GM18909 (cell line): ENCODE data around the gene COL5A1.

ENCODE experiments used
- ATAC-seq: cut with Tn5 transposase; IDR thresholded peaks from one replicate; pipeline ENCODE4 v1.9.1; 2021; ENCODE audit warnings: mild to moderate bottlenecking; ENCODE audit not compliant: unreplicated experiment, poor library complexity

The COL5A1 gene

DNA sequence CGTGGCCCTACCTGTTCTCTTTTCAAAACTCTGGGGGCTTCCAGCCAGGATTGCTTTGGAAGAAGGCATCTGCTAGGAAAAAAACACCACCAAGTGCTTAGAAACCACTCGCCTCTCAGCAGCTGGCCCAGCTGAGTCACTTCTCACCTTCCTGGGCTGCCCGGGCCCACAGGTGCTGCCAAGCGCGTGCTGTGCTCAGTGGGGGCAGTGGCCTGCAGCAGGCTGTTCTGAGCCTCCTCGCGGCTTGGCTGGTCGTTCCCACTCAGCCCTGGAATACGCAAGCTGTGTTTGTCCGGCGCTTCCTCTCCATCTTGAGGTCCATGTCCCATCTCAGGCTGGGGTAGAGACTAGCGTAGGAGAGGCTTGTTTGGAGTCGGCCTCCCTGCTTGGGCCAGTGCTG lies 136.6 kb downstream of the COL5A1 start:
- no peak for ATAC-seq

DNA sequence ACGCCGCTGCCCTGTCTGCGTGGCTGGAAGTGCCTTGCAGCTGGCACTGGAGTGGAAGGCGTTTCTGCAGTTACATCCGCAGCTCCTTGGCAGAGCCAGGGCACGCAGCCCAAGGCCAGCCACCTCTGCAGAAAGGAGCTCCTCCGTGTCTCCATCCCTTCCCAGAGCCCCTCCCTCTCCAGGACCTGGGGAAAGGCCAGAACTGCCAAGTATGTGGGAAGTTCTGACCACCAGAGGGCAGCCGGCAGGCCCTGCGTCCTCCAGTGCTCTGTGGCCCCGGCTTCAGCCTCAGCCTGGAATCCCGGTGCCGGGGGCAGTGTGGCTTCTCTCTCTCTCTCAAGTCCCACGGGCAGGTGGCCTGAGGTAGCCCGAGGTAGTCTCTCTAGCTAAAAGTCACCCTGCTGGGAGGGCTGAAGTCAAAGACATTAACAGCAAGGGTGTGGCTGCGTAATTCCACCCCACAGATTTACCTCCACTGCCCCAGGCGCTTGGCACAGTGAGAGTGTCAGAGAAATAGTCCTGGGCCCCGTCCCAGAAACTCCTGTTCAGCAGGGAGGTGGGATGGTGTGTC lies 137.3 kb downstream of the COL5A1 start:
- ATAC-seq = no peak

DNA sequence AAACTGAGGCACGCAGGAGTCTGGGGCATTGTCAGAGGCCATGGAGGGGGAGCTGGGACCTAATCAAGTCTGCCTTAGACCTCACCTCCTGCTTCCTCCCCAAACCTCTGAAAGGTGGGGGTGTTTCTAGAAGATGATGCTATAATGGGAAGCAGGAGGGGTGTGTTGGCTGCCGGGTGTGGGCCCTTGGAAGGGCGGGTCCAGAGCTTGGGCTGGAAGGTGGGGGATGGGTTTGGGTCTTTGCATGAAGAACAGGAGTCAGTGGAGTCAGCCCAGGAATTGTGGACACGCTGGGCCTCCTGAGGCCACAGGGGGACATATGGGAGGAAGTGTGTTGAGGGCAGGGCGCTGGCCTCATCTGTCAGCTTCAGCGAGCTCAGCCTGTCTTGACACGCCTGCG lies 138.0 kb downstream of the COL5A1 start:
- no peak for ATAC-seq

DNA sequence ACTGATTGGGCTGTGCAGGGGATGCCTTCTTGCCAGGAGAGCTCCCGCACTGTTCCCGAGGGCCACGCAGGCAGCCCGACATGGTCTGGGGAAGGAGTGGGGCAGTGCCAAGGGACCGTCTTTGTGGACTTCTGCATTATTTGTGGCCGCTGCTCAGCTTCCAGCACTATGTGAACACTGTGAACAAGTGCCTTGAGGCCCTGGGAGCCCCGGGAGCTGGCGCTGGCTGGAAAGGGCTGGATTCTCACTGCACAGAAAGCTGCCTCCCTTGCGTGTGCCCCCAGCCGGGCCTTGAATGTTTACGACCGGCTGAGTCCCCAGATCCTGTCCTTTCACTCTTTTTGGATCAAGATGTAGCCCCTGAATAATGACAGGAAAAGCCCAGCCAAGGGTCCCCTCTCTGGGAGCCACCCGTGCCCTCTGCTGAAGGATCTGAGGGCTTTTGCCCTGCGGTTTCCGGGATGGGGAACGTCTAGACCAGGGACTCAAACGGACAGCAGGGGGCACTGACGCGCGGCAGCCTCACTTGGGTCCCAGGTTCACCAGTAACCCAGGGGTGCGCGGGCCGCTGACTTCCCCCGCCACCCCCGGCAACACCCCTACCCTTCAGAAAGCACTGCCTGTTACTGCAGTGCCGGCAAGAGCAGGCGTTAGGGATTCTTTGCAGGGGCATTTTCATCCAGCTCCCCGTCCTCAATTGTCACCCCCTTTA lies 140.1 kb downstream of the COL5A1 start:
- no peak for ATAC-seq

DNA sequence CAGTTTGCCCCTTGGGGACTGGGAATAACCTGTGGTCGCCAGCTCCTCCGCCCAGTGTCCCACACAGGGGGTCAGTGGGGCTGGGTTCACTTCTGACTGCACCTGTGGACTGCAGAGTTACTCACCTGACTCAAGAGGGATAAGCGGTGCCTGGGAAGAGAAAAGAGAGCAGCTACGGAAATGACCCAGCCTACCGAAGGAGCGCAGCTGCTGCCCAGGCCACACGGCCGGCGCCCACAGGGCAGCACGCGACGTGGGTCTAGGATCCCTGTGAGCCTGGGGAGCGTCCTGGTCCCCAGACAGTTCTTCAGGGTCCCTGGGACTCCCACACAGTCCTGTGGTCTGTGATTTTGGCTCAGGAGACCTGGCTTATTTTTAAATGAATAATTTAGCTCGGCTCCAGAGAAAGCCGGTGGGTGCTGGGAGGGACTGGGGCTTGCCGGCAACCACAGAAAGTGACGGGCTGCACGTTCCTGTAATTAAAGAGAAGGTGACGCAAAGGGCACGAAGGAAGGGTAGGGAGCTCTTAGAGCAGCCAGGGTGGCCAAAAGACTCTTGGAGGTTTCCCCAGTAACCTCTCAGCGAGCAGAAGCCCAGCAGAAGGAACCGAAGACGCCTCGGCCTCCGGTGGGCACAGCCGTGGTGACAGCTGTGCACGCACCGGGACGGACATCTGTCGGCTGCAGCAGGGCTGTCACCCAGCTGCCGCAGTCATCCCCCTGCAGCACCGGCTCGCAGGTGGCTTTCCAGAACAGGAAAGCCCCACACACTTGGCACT lies 141.5 kb downstream of the COL5A1 start:
- ATAC-seq = no peak

DNA sequence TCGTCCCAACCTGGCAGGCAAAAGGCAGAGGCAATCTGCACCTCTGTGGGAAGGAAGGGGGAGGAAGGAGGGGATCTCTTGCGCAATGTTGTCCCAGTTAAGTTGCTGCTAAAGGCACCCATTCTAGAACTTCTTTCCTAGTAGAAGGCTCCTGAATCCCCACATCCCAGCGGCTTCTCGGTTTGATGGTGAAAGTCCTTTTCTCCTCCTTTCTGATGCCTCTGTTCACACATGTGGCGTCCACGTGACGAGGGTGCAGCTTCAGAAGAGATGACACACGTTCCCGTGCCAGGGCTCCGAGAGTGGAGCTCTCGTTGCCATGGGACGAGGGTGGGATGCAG lies 142.1 kb downstream of the COL5A1 start:
- ATAC-seq = no peak

DNA sequence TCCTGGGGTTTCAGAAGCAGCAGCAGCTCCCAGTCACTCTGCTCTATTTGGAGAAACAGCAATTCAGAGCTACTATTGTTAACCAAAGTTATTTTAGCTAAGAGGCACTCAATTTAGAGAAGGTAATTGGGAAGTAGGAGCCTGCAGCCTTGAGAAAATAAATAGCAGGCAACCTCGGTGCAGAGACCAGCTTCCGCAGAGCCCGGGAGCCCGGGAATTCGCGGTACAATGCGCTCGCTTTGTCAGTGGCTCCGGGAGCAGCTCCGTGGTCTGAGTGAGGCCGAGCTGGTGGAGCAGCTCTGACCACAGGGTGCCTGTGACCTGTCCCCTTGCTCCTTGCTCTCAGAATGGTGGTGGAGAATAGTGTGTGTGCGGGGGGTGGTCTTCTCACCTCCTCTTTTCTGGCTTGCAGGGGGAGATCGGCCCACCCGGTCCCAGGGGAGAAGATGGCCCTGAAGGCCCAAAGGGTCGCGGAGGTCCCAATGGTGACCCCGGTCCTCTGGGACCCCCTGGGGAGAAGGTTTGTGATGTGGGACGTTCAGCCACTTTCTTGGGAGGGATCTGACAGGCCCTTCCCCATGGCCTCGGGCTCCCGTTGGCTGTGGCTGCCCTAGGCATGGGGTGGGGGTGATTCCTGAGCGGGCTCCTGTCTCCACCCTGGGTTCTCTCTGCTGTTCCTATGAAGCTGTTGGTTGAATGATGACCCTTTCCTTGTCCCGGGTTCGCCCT lies 143.1 kb downstream of the COL5A1 start:
- no peak for ATAC-seq

DNA sequence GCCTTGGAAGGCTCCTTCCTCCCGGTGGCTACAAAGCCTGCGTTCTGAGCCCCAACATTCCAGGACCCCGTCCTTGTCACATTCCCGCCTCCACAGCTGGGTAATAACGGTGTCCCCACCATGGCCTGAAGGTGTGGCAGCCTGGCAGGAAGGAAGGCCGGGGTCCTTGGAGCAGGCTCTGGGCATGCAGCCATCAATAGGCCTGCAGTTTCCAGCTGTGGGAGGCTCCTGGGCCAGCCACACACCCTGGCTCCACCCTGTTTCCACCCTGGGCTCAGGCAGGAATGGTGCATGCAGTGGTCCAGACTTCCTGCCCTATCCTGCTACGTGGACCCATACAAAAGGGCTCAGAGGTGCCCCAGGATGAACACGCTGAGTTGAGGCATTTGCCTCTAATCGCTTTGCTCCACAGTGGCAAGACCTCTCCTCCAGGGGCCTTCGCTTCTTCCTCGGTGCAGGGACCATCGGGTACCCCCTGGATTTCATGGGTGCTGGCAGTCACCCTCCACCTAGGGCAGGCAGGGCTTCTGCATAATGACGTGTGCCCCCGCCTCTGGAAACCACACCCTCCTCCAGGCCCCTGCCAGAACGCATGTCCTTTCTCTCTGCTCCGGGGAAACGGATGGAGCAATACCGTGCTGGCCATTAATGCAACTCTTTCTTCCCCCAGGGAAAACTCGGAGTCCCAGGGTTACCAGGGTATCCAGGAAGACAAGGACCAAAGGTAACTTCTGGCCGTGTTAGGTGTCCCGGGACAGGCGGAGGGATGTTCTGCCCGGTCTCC lies 143.9 kb downstream of the COL5A1 start:
- ATAC-seq = no peak

DNA sequence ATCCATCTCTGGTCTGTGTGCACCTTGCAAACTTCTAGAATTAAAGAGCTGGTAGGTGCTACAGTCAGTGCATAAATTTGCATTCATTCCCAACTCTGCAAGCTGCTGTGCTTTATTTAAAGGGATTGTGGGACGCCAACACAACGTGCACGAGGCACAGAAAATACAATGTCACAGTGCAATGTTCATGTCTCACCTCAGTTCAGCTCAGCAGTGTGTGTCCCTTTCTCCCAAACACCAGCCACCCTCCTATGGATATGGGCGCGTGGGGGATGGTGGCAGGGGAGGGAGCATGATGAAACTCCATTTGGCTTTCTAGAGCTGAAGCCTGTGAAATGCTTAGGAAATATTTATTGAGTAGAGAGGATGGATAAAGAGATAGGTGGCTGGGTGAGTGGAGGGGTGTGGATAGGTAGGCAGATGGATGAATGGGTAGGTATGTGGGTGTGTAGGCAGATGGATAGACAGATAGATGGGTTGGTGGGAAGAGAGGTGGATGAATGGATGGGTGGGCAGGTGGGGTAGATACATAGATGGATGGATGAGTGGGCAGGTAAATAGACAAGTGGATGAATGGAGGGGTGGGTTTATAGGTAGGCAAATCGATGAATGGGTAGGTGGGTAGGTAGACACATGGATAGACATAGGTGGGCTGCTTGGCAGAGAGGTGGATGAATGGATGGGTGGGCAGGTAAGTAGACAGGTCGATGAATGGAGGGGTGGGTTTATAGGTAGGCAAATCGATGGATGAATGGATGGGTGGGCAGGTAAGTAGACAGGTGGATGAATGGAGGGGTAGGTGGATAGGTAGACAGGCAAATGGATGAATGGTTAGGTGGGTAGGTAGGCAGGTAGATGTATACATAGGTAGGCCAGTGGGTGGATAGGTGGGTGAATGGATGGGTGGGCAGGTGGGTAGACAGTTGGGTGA lies 146.3 kb downstream of the COL5A1 start:
- no peak for ATAC-seq

DNA sequence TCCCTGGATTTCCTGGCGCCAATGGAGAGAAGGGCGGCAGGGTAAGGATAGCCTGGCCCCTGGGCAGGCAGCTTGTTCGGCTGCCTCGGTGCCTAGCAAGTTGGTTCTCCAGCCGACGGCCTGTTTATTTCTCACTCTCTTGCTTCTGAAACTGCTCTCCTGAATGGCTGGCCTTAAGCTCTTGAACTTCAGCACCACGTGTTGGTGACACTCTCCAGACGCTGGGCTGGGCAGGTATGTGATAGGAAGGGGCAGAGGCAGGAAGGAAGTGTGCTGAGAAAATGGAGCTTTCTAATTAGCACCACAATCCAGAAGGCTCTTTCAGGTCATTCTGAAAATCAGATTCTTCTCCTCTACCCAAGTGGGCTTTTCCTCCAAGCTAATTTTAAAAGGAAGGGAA lies 147.6 kb downstream of the COL5A1 start:
- ATAC-seq = no peak

DNA sequence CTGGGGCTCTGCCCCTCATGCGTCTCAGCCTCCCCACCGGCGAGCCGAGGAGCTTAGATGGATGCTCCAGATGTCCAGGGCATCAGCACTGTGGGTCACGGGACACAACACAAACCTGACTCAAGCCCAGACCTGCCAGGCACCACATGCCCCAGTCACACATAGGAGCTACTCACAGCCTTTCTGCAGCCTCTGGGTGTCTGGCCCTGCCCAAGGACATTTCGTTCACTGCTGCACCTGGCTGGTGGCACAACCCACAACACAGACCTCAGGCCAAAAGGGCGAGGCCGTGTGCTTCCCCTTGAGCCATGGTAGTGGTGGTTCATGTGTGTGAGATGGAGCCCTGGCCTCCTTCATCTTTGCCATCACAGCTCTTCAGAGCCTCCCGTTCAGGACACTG lies 149.4 kb downstream of the COL5A1 start:
- no peak for ATAC-seq

DNA sequence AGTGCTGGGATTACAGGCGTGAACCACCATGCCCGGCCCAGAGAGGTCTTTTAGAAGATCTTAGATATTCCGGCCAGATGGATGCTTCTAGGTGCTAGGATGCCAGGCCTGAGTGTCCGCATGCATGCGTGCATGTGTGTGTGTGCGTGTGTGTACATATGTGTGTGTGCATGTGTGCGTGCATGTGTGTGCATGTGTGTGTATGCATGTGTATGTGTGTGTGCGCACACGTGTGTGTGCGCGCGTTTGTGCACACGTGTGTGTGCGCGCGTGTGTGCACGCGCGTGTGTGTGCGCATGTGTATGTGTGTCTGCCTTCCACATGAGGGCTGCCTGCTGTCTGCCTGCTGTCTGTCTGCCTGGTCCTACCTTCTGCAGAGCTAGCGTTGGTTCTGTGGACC lies 151.0 kb downstream of the COL5A1 start:
- ATAC-seq = no peak

DNA sequence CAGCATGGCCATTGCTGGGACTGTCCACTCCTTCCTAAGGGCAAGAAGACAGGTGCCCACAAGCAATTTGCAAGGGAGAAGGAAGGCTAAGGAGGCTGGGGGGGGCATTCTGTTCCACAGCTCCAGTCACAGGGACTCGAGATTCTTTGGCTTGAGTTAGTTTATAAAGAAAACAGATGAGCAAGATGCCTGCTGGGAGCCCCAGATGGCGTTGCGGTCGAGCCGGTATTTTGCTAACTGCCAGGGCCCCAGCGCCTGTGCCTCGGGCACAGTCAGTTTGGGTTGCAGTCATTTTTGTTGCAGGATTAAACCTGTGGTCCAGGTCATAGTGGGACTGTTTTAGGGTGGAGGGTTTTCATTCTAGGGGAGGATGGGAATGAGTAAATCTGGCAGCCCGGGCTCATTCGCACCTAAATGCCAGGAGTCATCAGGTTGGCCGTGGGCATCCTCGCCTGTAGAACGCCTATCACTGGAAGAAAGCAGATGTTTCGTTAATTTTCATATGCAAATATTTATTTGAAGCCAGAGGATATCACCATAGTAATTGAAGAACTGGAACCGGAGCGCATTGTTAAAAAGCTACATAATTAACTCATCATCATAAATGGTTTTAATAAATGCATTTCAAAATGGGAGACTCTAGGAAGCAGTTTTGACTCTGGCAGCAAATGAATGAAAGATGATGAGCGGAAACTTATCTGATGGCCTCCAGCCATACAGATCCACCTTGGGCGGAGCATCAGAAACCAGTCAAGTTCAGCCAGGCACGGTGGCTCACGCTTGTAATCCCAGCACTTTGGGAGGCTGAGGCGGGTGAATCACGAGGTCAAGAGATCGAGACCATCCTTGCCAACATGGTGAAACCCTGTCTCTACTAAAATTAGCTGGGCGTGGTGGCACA lies 151.9 kb downstream of the COL5A1 start:
- no peak for ATAC-seq

DNA sequence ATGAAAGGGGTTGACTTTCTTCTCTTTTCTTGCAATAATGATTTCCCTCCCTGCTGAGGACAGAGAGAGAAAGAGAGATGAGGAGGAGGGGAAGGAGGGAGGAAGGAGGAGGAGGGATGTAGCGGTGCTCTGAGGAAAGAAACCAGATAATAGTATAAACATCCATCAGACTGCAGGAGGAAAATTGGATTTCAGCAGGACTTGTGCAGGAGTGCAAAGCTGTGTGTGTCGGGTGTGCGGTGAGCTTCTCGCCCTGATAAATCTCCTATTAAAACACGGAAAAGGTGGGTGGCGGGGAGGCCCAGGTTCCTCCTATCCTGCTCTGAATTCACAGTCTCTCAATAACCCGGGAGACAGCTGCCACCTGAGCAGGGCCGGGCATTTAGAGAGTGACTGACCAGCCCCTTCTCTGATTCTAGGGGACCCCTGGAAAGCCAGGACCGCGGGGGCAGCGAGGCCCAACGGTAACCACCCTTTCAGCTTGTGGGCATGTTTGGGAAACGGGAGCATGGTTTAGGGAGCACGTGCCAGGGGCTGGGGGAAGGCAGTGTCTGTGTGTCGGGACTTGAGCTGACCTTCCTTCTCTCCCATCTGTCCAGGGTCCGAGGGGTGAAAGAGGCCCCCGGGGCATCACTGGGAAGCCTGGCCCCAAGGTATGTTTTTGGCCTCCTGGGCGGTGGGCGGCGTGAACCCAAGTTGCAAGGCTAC lies 153.2 kb downstream of the COL5A1 start:
- no peak for ATAC-seq

DNA sequence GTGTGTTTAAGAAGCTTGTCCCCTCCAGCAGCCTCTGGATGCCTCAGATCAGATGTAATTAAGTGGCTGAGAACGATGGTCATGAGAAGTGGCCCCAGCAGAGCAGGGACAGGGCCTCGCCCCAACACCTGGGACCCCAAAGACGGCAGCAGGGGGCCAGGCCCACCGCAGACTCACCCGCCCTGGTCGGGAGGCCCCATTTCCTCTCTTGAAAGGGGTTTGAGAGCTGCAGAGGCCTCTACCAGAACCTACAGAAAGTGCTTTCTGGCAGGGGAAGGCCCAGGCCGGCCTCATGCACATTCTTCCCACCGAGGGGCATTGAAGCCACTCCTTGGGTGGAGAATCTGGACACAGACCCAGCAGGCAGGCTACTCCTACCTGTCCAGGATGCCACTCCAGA lies 153.8 kb downstream of the COL5A1 start:
- no peak for ATAC-seq

DNA sequence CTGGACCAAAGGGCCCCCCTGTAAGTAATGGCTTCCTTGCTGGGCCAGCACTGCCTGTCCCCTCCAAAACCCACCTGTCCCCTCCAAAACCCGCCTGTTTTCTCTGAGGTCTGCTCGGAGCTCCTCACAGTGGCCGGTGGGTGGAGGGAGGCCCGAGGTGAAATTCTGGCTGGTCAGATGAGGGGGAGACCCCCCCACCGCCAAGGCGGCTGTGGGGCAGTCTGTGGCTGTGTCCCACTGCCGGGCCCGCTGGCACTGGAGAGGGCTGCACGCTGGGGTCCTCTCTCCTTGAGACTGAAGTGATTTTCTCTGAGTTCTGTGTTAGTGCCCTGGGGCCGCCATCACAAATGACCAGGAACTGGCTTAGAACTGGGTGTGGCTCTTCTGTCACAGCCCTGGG lies 155.3 kb downstream of the COL5A1 start:
- ATAC-seq = no peak

DNA sequence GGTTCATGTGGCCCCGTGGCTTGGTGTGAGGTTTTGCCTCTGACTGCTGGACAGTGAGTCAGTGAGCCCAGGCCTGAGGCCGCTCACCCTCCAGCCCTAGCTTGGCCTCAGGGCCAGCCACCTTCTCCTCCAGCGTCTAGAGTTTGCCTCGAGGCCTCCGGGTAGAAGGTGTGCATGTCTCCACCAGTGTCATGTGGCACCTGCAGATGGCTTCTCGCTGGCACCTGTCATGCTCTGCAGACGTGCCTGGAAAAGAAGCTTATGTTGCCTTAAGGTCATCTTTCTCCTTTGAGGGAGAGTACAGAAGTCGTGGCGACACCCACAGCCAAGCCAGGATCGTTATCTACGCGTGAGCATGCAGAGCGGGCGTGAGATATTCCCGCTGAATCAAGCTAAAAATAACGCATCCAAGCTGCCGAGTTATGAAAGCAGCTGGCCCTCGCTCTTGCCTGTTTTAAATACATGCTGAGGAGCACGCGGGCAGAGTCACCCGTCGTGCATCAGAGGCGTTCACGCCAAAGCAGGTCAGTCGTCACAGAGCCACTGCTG lies 159.3 kb downstream of the COL5A1 start:
- ATAC-seq = no peak
